ENCODE results near the gene EEF2. TPM values are rescaled to one million over a fixed set of nuclear protein-coding genes. Genes with fewer than 3 reads are reported as not detected.

EEF2 gene
- total RNA-seq, 1 experiment from 2014 or later, result 1,124 TPM

- H3K9me3 ChIP-seq (ENCODE audit: low read length), result no peaks in the 10 kb centered on the region
- H3K79me2 ChIP-seq (ENCODE audit: low read length), result no peaks in the 10 kb centered on the region
- no peaks in the 10 kb centered on the region for H3F3A ChIP-seq (ENCODE audit: low read length, unreplicated experiment)
- peaks cover 10% of the 10 kb centered on the region for H3K36me3 ChIP-seq (ENCODE audit: low read depth, low read length)
- no peaks in the 10 kb centered on the region for H3K27me3 ChIP-seq (ENCODE audit: low read length)
- intact Hi-C loops (cut with micrococcal nuclease), result no loop called here
- no peaks in the 10 kb centered on the region for H4K20me1 ChIP-seq (ENCODE audit: low read length)
- ATAC-seq, result no peak
- H3K9ac ChIP-seq (ENCODE audit: low read length), result no peak overlapping the region
- H2AFZ ChIP-seq (ENCODE audit: low read length), result no peak overlapping the region
- H3K4me3 ChIP-seq (ENCODE audit: low read length), result no peak overlapping the region
- no peak overlapping the region for H3K27ac ChIP-seq (ENCODE audit: low read length)
- CTCF ChIA-PET, result no interaction called here
- DNase-seq, result no peak
- POLR2A ChIA-PET (ENCODE audit: unreplicated experiment), result no interaction called here
- no peak overlapping the region for H3K4me2 ChIP-seq (ENCODE audit: low read length)
- no peaks in the 10 kb centered on the region for H3K4me1 ChIP-seq (ENCODE audit: insufficient read depth, low read length)
- BruUV-seq (replicated peaks), result no TSS peak
- no peak for TF ChIP-seq EZH2 (IDR thresholded peaks at IDR 0.05; ENCODE audit: low read length, unreplicated experiment)
- TF ChIP-seq EZH2phosphoT487 (IDR thresholded peaks at IDR 0.05; ENCODE audit: borderline replicate concordance, low read length), result no peak
- H3K9me2 ChIP-seq (replicated peaks; ENCODE audit: low read length), result no peaks in the 10 kb centered on the region
Measured at GRCh38 chr19:4033028-4033956, 48.0 kb upstream of the EEF2 start.

DNA sequence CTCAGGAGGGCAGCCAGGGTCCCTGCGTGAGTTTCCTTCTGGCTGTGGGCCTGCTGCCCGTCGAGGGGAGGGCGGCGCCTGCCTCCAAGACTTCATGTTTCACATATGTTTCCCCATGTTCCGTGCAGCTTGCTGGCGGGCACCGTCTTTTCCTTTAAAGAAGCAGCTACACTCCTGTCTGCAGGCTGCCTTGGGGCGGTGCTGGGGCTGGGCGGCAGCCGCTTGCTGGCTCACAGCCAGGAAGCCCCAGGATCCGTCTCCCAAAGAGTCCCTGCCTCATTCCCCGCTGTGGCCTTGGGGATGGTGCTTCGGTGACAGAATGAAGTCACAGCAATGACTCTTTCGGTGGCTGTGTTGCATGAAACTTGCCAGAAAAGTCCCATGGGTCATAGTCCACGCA lies 47.2 kb upstream of the EEF2 start:
- Histone ChIP-seq H3K9me3 (ENCODE audit: low read length) (no peaks in the 10 kb centered on the region), H3F3A (ENCODE audit: low read length, unreplicated experiment) (no peaks in the 10 kb centered on the region), H3K27me3 (ENCODE audit: low read length) (no peaks in the 10 kb centered on the region), H3K9ac (ENCODE audit: low read length) (no peak overlapping the region), H3K4me3 (ENCODE audit: low read length) (no peak overlapping the region), H3K36me3 (ENCODE audit: low read depth, low read length) (peaks cover 10% of the 10 kb centered on the region), H2AFZ (ENCODE audit: low read length) (no peak overlapping the region), H3K4me2 (ENCODE audit: low read length) (no peak overlapping the region), H4K20me1 (ENCODE audit: low read length) (no peaks in the 10 kb centered on the region), H3K4me1 (ENCODE audit: insufficient read depth, low read length) (no peaks in the 10 kb centered on the region), H3K9me2 (replicated peaks; ENCODE audit: low read length) (no peaks in the 10 kb centered on the region), H3K27ac (ENCODE audit: low read length) (no peak overlapping the region), H3K79me2 (ENCODE audit: low read length) (no peaks in the 10 kb centered on the region)
- intact Hi-C loops (cut with micrococcal nuclease), result no loop called here
- no peak for ATAC-seq
- TF ChIP-seq EZH2 (IDR thresholded peaks at IDR 0.05; ENCODE audit: low read length, unreplicated experiment), result no peak
- TF ChIP-seq CTCF (conservative IDR thresholded peaks at IDR 0.05; ENCODE audit: low read depth, low read length), result no peak
- TF ChIP-seq EZH2phosphoT487 (IDR thresholded peaks at IDR 0.05; ENCODE audit: borderline replicate concordance, low read length), result no peak
- BruUV-seq (replicated peaks), result no TSS peak
- DNase-seq, result no peak
- ChIA-PET CTCF (no interaction called here), POLR2A (ENCODE audit: unreplicated experiment) (no interaction called here)

GRCh38 chr19:4031420-4031819 lies 46.2 kb upstream of the EEF2 start:
- CTCF ChIA-PET, result no interaction called here
- ATAC-seq (no peak), DNase-seq (no peak)
- H3K4me3 ChIP-seq (ENCODE audit: low read length), result no peak overlapping the region
- H3K27ac ChIP-seq (ENCODE audit: low read length), result no peak overlapping the region
- H3K36me3 ChIP-seq (ENCODE audit: low read depth, low read length), result peaks cover 6% of the 10 kb centered on the region
- no peaks in the 10 kb centered on the region for H3K9me3 ChIP-seq (ENCODE audit: low read length)
- no TSS peak for BruUV-seq (replicated peaks)
- TF ChIP-seq CTCF (conservative IDR thresholded peaks at IDR 0.05; ENCODE audit: low read depth, low read length) (no peak), EZH2 (IDR thresholded peaks at IDR 0.05; ENCODE audit: low read length, unreplicated experiment) (no peak), EZH2phosphoT487 (IDR thresholded peaks at IDR 0.05; ENCODE audit: borderline replicate concordance, low read length) (no peak)
- H3K4me2 ChIP-seq (ENCODE audit: low read length), result no peak overlapping the region
- POLR2A ChIA-PET (ENCODE audit: unreplicated experiment), result no interaction called here
- H2AFZ ChIP-seq (ENCODE audit: low read length), result no peak overlapping the region
- H3K9me2 ChIP-seq (replicated peaks; ENCODE audit: low read length), result no peaks in the 10 kb centered on the region
- no peak overlapping the region for H3K9ac ChIP-seq (ENCODE audit: low read length)
- intact Hi-C loops (cut with micrococcal nuclease), result no loop called here
- H3F3A ChIP-seq (ENCODE audit: low read length, unreplicated experiment), result no peaks in the 10 kb centered on the region
- no peaks in the 10 kb centered on the region for H4K20me1 ChIP-seq (ENCODE audit: low read length)
- H3K27me3 ChIP-seq (ENCODE audit: low read length), result no peaks in the 10 kb centered on the region
- H3K4me1 ChIP-seq (ENCODE audit: insufficient read depth, low read length), result no peaks in the 10 kb centered on the region
- H3K79me2 ChIP-seq (ENCODE audit: low read length), result no peaks in the 10 kb centered on the region

Measured in PC-3 (cell line).